HepG2 (cell line): ENCODE data around the gene STX7. TPM values are rescaled to one million over a fixed set of nuclear protein-coding genes. Genes with fewer than 3 reads are reported as not detected.
A peak's percentile ranks its signal among the peaks of the same experiment; 100 is the strongest.

Experiments used
- ERF ChIP-seq: IDR thresholded peaks from 2 replicates; pipeline ENCODE4 v1.6.1; 2018; ENCODE audit warnings: missing biosample characterization, missing genetic modification reagents
- FLYWCH1 ChIP-seq: sonication (generic); formaldehyde crosslinking; IDR thresholded peaks from 2 replicates; pipeline ENCODE4 v1.8.1; 2023; ENCODE audit warnings: mild to moderate bottlenecking, missing genetic modification reagents
- MIER2 ChIP-seq: IDR thresholded peaks from 2 replicates; pipeline ENCODE4 v1.6.1; 2016; ENCODE audit warnings: missing biosample characterization, missing genetic modification reagents
- MZF1 ChIP-seq: sonication (generic); formaldehyde crosslinking; IDR thresholded peaks from 2 replicates; pipeline ENCODE4 v1.8.1; 2023; ENCODE audit warnings: mild to moderate bottlenecking, missing genetic modification reagents, borderline replicate concordance
- RAD21 ChIP-seq: fragments of 450-650 bp; formaldehyde crosslinking; IDR thresholded peaks from 2 replicates; pipeline ENCODE4 v1.5.0; 2020; ENCODE audit warnings: mild to moderate bottlenecking
- STAG1 ChIP-seq: sonication (generic); formaldehyde crosslinking; IDR thresholded peaks from 2 replicates; pipeline ENCODE4 v1.4.0; 2020; ENCODE audit warnings: missing genetic modification reagents
- XRCC5 ChIP-seq: fragments of 200-400 bp; formaldehyde crosslinking; optimal IDR thresholded peaks from 2 replicates; pipeline ENCODE3; 2017; ENCODE audit warnings: mild to moderate bottlenecking, low read length
- ZNF18 ChIP-seq: sonication (generic); formaldehyde crosslinking; IDR thresholded peaks from 2 replicates; pipeline ENCODE4 v1.8.0; 2022; ENCODE audit warnings: mild to moderate bottlenecking, missing genetic modification reagents; ENCODE audit not compliant: insufficient replicate concordance
- ZNF616 ChIP-seq: sonication (generic); formaldehyde crosslinking; IDR thresholded peaks from 2 replicates; pipeline ENCODE4 v1.5.0; 2020; ENCODE audit warnings: low read depth, mild to moderate bottlenecking, missing genetic modification reagents
- polyA plus RNA-seq, 8 experiments: library from polyadenylated mRNA; depleted of rRNA in 3 of 8; stranded (reverse) in 7 of 8; unstranded in 1 of 8; fragments of >200 nt; fragmentation: Illumina TruSeq in 4 of 8; extraction: Trizol in 4 of 8; gene quantifications; 2 replicates each; pipeline versions ENCODE4 v1.2.1 to v1.2.3, GENCODE V29; 2011 to 2016; ENCODE audit warnings: low read depth in 4 of 8, missing spikeins in 1 of 8, mixed read lengths in 1 of 8; ENCODE audit not compliant: insufficient read depth in 1 of 8
- total RNA-seq, 5 experiments: library from RNA; depleted of rRNA; stranded (reverse); fragments of >200 nt; fragmentation: Illumina TruSeq; extraction: Trizol; gene quantifications; 2 replicates each; pipeline ENCODE4 v1.2.3, GENCODE V29; 2016; ENCODE audit warnings: low read depth in 1 of 5
- TF ChIP-seq, protein P1 (sequence below): IDR thresholded peaks from 2 replicates; pipeline ENCODE4 v1.6.1; 2012; ENCODE audit warnings: low read length, improper control_type of control experiment
- TF ChIP-seq, protein P2 (sequence below), 2 experiments: fragments of 450-650 bp in 1 of 2; sonication (generic) in 1 of 2; formaldehyde crosslinking in 1 of 2; IDR thresholded peaks; 2 replicates each; pipeline versions ENCODE4 v1.6.1 to v1.8.0; 2016 to 2022; ENCODE audit warnings: antibody characterized with exemption in 1 of 2, mild to moderate bottlenecking in 1 of 2, missing genetic modification reagents in 1 of 2

The STX7 gene
- total and polyA plus RNA-seq, 2 of the 13 experiments (the other 11 are each of a cell fraction or from before 2014, with no cell fraction given): 28.0 to 34.7 TPM

GRCh38 chr6:132512638-132513632, at the start of gene STX7 (continued):
- TF ChIP-seq ZNF616 (CRISPR knock-in tag): no peak; the same call in 1 of the 2 replicates
- TF ChIP-seq, protein P1, sequence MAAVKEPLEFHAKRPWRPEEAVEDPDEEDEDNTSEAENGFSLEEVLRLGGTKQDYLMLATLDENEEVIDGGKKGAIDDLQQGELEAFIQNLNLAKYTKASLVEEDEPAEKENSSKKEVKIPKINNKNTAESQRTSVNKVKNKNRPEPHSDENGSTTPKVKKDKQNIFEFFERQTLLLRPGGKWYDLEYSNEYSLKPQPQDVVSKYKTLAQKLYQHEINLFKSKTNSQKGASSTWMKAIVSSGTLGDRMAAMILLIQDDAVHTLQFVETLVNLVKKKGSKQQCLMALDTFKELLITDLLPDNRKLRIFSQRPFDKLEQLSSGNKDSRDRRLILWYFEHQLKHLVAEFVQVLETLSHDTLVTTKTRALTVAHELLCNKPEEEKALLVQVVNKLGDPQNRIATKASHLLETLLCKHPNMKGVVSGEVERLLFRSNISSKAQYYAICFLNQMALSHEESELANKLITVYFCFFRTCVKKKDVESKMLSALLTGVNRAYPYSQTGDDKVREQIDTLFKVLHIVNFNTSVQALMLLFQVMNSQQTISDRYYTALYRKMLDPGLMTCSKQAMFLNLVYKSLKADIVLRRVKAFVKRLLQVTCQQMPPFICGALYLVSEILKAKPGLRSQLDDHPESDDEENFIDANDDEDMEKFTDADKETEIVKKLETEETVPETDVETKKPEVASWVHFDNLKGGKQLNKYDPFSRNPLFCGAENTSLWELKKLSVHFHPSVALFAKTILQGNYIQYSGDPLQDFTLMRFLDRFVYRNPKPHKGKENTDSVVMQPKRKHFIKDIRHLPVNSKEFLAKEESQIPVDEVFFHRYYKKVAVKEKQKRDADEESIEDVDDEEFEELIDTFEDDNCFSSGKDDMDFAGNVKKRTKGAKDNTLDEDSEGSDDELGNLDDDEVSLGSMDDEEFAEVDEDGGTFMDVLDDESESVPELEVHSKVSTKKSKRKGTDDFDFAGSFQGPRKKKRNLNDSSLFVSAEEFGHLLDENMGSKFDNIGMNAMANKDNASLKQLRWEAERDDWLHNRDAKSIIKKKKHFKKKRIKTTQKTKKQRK: no peak
- TF ChIP-seq RAD21 (CRISPR knock-in tag): peak; percentile 56; the same call in 1 of the 2 replicates
- peak; percentile 48 for TF ChIP-seq ZNF18 (CRISPR knock-in tag)
- TF ChIP-seq XRCC5: peak; percentile 80
- no peak; the same call in 1 of the 2 replicates for TF ChIP-seq MZF1 (CRISPR knock-in tag)
- TF ChIP-seq, protein P2, sequence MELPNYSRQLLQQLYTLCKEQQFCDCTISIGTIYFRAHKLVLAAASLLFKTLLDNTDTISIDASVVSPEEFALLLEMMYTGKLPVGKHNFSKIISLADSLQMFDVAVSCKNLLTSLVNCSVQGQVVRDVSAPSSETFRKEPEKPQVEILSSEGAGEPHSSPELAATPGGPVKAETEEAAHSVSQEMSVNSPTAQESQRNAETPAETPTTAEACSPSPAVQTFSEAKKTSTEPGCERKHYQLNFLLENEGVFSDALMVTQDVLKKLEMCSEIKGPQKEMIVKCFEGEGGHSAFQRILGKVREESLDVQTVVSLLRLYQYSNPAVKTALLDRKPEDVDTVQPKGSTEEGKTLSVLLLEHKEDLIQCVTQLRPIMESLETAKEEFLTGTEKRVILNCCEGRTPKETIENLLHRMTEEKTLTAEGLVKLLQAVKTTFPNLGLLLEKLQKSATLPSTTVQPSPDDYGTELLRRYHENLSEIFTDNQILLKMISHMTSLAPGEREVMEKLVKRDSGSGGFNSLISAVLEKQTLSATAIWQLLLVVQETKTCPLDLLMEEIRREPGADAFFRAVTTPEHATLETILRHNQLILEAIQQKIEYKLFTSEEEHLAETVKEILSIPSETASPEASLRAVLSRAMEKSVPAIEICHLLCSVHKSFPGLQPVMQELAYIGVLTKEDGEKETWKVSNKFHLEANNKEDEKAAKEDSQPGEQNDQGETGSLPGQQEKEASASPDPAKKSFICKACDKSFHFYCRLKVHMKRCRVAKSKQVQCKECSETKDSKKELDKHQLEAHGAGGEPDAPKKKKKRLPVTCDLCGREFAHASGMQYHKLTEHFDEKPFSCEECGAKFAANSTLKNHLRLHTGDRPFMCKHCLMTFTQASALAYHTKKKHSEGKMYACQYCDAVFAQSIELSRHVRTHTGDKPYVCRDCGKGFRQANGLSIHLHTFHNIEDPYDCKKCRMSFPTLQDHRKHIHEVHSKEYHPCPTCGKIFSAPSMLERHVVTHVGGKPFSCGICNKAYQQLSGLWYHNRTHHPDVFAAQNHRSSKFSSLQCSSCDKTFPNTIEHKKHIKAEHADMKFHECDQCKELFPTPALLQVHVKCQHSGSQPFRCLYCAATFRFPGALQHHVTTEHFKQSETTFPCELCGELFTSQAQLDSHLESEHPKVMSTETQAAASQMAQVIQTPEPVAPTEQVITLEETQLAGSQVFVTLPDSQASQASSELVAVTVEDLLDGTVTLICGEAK (IDR thresholded peaks at IDR 0.05): no peak
- TF ChIP-seq, protein P2 (CRISPR knock-in tag; IDR thresholded peaks at IDR 0.05): no peak
- TF ChIP-seq STAG1 (CRISPR knock-in tag): no peak
- no peak for TF ChIP-seq FLYWCH1 (CRISPR knock-in tag)
- TF ChIP-seq ERF (CRISPR knock-in tag): peak; percentile 82
- TF ChIP-seq MIER2: peak; percentile 39; the same call in 1 of the 2 replicates
